Lung (tissue), 12 donors: ENCODE results near the gene CYP24A1. TPM values are rescaled to one million over a fixed set of nuclear protein-coding genes. Genes with fewer than 3 reads are reported as not detected.

ENCODE experiments used
- ATAC-seq: fragments of 200-7000 bp; cut with Tn5 transposase; one replicate; pipeline ENCODE4 v1.9.1; 2020; ENCODE audit warnings: moderate number of reproducible peaks; ENCODE audit not compliant: insufficient read depth, low FRiP score
- DNase-seq, 3 donors: peaks; one replicate each; pipeline ENCODE4 v3.0.0-alpha.2; 2013 to 2017
- H3K27ac ChIP-seq, 2 donors: one replicate each; pipeline ENCODE4 v1.5.1; 2013; ENCODE audit warnings: mild to moderate bottlenecking in 2 of 2, moderate library complexity in 2 of 2, control low read depth in 1 of 2, inconsistent platforms in 1 of 2, low read depth in 1 of 2, low read length in 1 of 2
- H3K27me3 ChIP-seq, 3 donors: one replicate each; pipeline ENCODE4 v1.5.1; 2013; ENCODE audit warnings: low read length in 2 of 3; ENCODE audit not compliant: control insufficient read depth in 3 of 3, insufficient read depth in 3 of 3
- H3K36me3 ChIP-seq, 4 donors: one replicate each; pipeline ENCODE4 v1.5.1; 2013; ENCODE audit warnings: low read length in 4 of 4, mild to moderate bottlenecking in 1 of 4, moderate library complexity in 1 of 4; ENCODE audit not compliant: control insufficient read depth in 4 of 4, insufficient read depth in 4 of 4
- H3K4me1 ChIP-seq, 5 donors: one replicate each; pipeline ENCODE4 v1.5.1; 2013; ENCODE audit warnings: low read length in 5 of 5, mild to moderate bottlenecking in 2 of 5, moderate library complexity in 1 of 5; ENCODE audit not compliant: control insufficient read depth in 5 of 5, insufficient read depth in 5 of 5
- H3K4me3 ChIP-seq: one replicate; pipeline ENCODE4 v1.5.1; 2013; ENCODE audit warnings: mild to moderate bottlenecking, control low read depth, moderate library complexity
- H3K9ac ChIP-seq, 2 donors: one replicate each; pipeline ENCODE4 v1.5.1; 2013; ENCODE audit warnings: low read length in 2 of 2, control low read depth in 1 of 2; ENCODE audit not compliant: insufficient read depth in 1 of 2
- H3K9me3 ChIP-seq, 4 donors: one replicate each; pipeline ENCODE4 v1.5.1; 2013; ENCODE audit warnings: low read length in 3 of 4, mild to moderate bottlenecking in 1 of 4, moderate library complexity in 1 of 4; ENCODE audit not compliant: control insufficient read depth in 4 of 4, insufficient read depth in 3 of 4
- CTCF ChIP-seq: IDR thresholded peaks from 2 replicates; pipeline ENCODE4 v1.5.1; 2012; ENCODE audit warnings: mild to moderate bottlenecking; ENCODE audit errors: control extremely low read depth, extremely low read depth
- WGBS, 2 donors: extraction: QIAGEN DNeasy Blood & Tissue Kit; methylation state at CpG; one replicate each; pipeline ENCODE4 v1.1.7; 2013; 5-methylcytosine and 5-hydroxymethylcytosine counted together
- polyA plus RNA-seq, 2 donors: library from polyadenylated mRNA; stranded (reverse); fragments of 200-250 nt; gene quantifications; one replicate each; pipeline ENCODE4 v1.2.1, GENCODE V29; 2013
- total RNA-seq, 2 donors: library from RNA; depleted of rRNA in 1 of 2; stranded (reverse); fragments of >200 nt in 1 of 2; gene quantifications; one replicate each; pipeline ENCODE4 v1.2.1, GENCODE V29; 2014 to 2021
- donor health status: control.
- donor health status: control.
- donor health status: Bipolar disorder and iron deficiency.
- donor health status: healthy.
- donor health status: DM: yes; HTN: yes; CAD: no.

The CYP24A1 gene
- total and polyA plus RNA-seq, 4 donors = 0.30 to 5.9 (median 1.1) TPM

- H3K9me3 ChIP-seq = peaks cover 0 to 3% (median 0%) of the 10 kb centered on the region in 4 donors
- no peaks in the 10 kb centered on the region for H3K27me3 ChIP-seq
- WGBS, 2 donors = 72 to 93% methylated on average over 2 of the region's 2 CpGs
- no peak for ATAC-seq
- no peak overlapping the region for H3K4me3 ChIP-seq
- no peak for TF ChIP-seq CTCF
- H3K4me1 ChIP-seq = peaks cover 0 to 9% (median 5%) of the 10 kb centered on the region in 5 donors
- H3K27ac ChIP-seq = no peak overlapping the region
- DNase-seq = no peak
- H3K9ac ChIP-seq = no peak overlapping the region
- H3K36me3 ChIP-seq = no peaks in the 10 kb centered on the region
These were observed 54.0 kb downstream of the CYP24A1 start for GRCh38 chr20:54119744-54120143.

GRCh38 chr20:54118220-54119001 is 55.4 kb downstream of the CYP24A1 start:
- Histone ChIP-seq H3K36me3 (no peaks in the 10 kb centered on the region), H3K27me3 (no peaks in the 10 kb centered on the region), H3K4me1 (peaks cover 0 to 9% (median 5%) of the 10 kb centered on the region in 5 donors), H3K27ac (no peak overlapping the region), H3K9ac (no peak overlapping the region), H3K9me3 (peaks cover 0 to 3% (median 0%) of the 10 kb centered on the region in 4 donors), H3K4me3 (no peak overlapping the region)
- ATAC-seq (no peak), DNase-seq (no peak)
- TF ChIP-seq CTCF = no peak
- 81 to 84% methylated on average over 9 of the region's 9 CpGs for WGBS, 2 donors

- H3K4me3 ChIP-seq = no peak overlapping the region
- H3K27me3 ChIP-seq = no peaks in the 10 kb centered on the region
- H3K36me3 ChIP-seq = no peaks in the 10 kb centered on the region
- peaks cover 0 to 3% (median 0%) of the 10 kb centered on the region in 4 donors for H3K9me3 ChIP-seq
- 91 to 95% methylated on average over 4 of the region's 4 CpGs for WGBS, 2 donors
- ATAC-seq (no peak), DNase-seq (no peak)
- no peak overlapping the region for H3K27ac ChIP-seq
- no peak for TF ChIP-seq CTCF
- H3K4me1 ChIP-seq = peaks cover 0 to 9% (median 5%) of the 10 kb centered on the region in 5 donors
- no peak overlapping the region for H3K9ac ChIP-seq
These were observed 57.1 kb downstream of the CYP24A1 start for GRCh38 chr20:54116550-54117235.
